HT1080 (cell line): ENCODE data around the gene SEC14L6. TPM values are rescaled to one million over a fixed set of nuclear protein-coding genes. Genes with fewer than 3 reads are reported as not detected.
"Not testable (repeated sequence)": the region's sequence is repeated elsewhere in the genome, so short reads cannot be mapped to it uniquely, and the experiment has no call there.

Experiments used
- DNase-seq: peaks from one replicate; pipeline ENCODE4 v3.0.0-alpha.2; 2015; ENCODE audit warnings: low read depth
- polyA plus RNA-seq, 2 experiments: library from polyadenylated mRNA; depleted of rRNA; stranded (reverse); fragments of >200 nt; gene quantifications; 2 replicates each; pipeline ENCODE4 v1.2.3, GENCODE V29; 2015
- total RNA-seq: library from RNA; depleted of rRNA; stranded (reverse); fragments of >200 nt; shearing (Covaris generic); gene quantifications from 2 replicates; pipeline ENCODE4 v1.2.3, GENCODE V29; 2014; rRNA removed

SEC14L6 gene
- total RNA-seq: not detected in 2 replicates
- not detected in 2 replicates for polyA plus RNA-seq (2015; cell fraction: cytosol; rRNA removed)
- not detected in 2 replicates for polyA plus RNA-seq (2015; cell fraction: nucleus; rRNA removed)

DNA sequence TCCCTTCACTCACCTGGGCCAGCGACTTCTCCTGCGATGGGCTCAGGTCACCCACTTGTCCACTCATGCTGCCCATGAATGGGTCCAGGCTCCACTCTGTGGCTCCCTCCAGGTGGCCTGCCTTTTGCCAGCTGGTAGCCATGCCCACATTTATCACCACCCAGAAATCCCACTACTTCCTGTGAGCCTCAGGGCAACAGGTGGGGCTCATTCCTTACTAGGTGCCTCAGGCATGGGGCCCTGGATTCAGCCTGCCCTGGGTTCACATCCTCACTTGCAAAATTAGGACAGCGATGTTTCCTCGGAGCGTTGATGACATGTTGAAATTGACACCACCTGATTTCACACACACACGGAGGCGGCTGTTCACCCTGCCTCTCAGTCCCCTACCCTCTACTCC lies at the start of gene SEC14L6:
Gene SEC14L6, minus strand, starts transcription at position 126 of the 400 bp plus-strand sequence. Its CDS starts 59 bp downstream, at position 67.
- no peak for DNase-seq

DNA sequence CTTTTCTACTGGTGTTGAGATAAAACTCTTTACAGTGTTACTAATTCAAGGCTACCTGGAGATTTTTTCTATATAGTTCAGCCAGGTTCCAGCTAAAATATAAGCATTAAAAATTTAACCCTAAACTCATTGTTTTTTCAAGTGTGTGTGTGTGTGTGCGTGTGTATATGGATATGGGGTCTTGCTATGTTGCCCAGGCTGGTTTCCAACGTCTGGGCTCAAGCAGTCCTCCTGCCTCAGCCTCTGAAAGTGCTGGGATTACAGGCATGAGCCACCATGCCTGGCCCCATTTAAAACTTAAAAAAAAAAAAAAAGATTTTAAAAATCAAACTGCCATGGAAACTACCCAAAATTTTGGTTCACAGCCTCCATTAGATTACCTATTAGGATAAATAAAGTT lies 49.7 kb upstream of the SEC14L6 start:
- DNase-seq: no peak

- not testable (repeated sequence) for DNase-seq
These were observed 45.8 kb upstream of the SEC14L6 start for GRCh38 chr22:30592360-30592713.

DNA sequence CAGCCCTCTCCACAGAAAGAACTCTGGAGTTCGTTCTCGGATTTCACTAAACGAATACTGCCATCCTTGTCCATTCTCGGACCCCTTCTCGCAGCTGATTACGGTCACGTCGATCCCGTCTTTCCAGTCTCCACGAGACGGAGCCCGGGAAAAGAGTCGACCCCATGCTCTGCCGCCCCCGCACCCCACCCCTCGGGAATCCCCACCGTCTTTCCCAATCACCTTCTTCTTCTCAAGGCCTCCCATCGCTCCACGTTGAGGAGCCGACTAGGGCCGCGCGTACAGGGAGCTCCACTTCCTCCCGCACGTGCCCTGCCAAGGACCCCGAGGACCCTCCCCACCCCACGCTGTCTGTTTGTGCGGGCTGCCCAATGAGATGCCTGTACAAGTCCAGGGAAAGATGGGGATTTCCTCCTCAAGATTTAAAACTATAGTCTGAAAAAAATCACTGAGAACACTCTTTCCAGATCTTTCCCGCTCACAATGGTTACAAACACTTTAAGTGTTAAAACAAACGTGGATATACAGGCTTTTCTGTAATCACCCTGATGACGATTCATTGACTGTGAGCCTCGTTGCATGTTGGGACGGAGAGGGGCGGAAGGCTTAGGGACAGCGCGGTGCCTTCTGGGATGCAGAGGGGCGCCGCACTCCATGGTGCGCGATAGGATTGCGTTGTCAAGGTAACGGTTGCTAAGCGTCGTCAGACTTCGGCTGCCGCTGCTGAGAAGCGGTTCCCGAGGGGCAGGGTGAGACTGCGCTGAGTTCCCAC lies 45.2 kb upstream of the SEC14L6 start, which contains the start of gene PES1:
Gene PES1, minus strand, starts transcription at position 323 of the 772 bp plus-strand sequence. Its CDS starts 77 bp downstream, at position 246.
- DNase-seq: peak; percentile 98

- no peak for DNase-seq
These were observed 44.6 kb upstream of the SEC14L6 start for GRCh38 chr22:30591191-30591587.

GRCh38 chr22:30586414-30586813 lies 39.9 kb upstream of the SEC14L6 start:
- DNase-seq: no peak

DNA sequence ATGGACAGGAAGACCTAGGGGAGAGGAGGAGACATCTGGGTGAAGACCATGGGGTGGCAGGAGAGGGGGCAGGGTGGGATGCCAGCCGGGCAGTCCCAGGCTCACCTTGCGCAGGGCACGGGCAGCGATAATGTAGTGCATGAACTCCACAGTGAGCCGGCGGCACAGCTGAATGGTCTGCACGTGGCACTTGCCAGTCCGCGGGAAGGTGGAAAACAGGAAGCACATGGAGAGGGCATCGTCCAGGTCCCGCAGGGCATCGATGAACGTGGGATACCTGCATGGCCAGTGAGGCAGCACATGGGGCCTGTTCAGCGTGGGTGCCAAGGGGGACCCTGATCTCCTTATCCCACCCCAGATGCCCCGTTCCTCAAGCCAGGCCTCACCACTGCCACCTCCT lies 37.9 kb upstream of the SEC14L6 start:
- DNase-seq: no peak

- no peak for DNase-seq
These were observed 36.4 kb upstream of the SEC14L6 start for GRCh38 chr22:30582788-30583545.

GRCh38 chr22:30582051-30582450 lies 35.5 kb upstream of the SEC14L6 start:
- DNase-seq: no peak

- DNase-seq: no peak
These were observed 34.4 kb upstream of the SEC14L6 start for GRCh38 chr22:30580896-30581295.

DNA sequence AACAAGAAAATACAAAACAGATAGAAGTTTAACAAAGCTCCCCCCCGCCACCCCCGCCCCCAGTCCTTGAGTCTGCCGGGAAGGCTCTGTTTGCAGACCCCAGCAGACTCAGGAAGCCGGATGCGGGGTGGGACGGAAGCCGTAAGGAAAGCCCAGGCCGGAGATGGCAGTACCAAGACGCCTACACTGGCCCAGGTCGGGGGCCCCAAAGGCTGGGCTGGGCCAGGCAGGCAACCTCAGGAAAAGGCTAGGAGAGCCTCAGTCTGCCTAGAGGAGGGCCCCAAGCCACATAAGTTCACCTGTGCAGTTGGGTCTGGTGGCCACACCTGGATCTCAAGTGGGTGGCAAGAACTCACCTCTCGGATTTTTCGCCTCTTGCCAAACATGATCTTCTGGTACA lies 31.9 kb upstream of the SEC14L6 start:
- DNase-seq: no peak

- DNase-seq: no peak
These were observed 29.3 kb upstream of the SEC14L6 start for GRCh38 chr22:30575859-30576258.

DNA sequence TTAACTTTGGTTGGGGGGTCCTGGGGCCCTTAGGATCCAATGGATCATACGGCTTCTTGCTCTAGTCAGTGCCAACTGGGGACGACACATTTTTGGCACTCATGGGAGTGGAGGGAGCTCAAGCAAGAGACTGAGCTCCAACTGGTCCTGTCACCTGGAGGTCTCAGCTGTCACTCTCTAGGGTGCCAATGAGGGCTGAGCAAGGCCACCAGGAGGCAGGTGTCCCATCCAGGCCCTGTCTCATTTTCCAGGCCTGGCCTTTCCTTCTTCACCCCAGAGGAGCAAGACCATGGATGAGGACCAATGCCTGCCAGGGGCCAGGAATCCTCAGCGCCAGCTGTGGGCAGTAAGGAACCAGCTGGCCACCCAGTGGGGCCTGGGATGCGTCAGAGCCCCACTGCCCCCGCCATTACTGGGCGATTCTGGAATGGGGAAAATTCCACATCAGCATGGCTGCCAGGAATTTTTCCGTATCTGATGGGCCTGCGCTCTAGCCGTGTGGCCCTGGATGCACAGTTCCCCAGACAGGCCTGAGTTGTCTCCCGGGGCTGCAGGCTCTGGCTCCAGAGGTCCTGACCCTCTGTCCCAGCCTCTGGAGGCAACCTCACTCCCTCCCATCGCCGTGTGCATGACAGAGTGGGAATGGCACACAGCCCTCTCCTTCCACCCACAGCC lies 28.6 kb upstream of the SEC14L6 start:
- DNase-seq: no peak

DNA sequence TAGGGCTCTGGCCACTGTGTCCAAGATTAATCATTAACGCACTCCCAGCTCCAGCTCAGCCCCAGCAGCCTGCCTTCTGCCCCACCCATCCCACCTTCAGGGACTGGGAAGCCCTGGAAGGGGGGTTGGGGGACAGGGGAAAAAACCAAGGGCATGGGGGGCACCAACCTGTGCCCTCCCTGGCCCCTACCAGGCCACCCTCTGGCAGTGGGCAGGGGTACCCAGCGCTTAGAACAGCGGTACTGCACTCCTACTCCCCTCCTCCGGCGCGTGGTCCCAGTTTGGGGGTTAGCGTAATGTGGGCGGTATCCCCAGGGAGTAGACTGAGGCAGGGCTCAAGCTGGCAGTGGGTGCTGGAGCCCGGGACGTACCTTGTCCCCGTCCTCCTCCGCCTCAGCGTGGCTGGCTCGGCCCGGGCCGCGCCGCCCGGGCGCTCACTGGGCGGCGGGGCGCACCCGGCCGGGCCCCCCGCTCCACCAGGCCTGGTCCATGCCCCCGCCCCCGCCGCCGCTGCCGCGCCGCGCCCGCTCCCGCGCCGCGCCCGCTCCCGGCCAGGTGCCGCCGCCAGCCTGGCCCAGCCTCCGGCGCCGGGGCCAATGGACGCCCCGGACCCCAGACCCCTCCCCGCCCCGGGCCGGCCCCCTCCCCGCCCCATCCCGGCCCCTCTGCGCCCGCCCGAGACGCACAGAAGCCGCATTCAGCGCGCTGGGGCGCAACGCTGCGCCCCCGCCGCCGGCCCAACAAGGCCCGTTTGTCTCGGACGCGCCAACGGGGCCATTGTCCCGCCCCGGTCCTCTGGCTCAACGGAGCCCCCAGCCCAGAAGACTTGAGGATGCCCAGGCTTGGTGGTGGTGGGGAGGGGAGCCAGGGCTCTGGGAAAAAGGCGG lies 27.8 kb upstream of the SEC14L6 start, which contains the start of gene GAL3ST1:
Gene GAL3ST1, minus strand, starts transcription at position 571 of the 887 bp plus-strand sequence. CDS start 17,273 bp downstream, outside the sequence.
- no peak for DNase-seq

- DNase-seq: no peak
These were observed 27.1 kb upstream of the SEC14L6 start for GRCh38 chr22:30573594-30574094.

DNA sequence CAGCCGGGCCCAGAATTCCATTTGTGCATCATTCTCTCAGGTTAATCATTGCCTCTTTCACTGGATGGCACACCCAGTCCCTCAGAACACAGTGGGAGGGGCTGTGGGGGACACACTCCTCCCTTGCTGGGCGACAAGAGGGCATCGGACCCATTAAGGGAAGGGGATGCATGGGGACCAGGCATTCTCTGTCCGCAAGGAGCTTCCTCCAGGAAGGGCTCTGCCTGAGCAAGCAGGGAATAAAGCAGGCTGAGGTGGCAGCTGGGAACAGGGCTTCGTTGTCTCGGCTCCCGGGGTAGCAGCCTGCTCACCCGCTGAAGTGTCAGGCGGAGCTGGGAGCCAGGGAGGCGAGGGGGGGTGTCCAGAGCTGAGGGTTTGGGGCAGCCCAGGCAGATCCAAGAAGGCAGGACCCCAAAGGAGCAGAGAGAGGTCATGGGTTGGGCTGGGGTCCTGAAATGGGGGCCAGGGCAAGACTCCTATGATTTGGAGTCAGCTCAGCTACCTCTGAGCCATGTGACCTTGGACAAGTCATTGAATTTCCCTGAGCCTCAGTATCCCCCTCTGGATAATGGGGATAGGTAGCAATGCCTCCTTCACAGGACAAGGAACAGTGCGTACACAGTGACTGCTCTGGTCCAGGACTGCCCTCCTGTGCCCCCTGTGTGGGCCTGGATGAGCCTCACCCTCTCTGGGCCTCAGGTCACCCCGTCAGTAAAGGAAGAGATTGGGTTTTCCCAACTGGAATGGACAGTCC lies 26.5 kb upstream of the SEC14L6 start:
- no peak for DNase-seq

- DNase-seq: no peak
These were observed 25.7 kb upstream of the SEC14L6 start for GRCh38 chr22:30572210-30572609.

GRCh38 chr22:30569674-30570202 lies 23.2 kb upstream of the SEC14L6 start:
- no peak for DNase-seq

DNA sequence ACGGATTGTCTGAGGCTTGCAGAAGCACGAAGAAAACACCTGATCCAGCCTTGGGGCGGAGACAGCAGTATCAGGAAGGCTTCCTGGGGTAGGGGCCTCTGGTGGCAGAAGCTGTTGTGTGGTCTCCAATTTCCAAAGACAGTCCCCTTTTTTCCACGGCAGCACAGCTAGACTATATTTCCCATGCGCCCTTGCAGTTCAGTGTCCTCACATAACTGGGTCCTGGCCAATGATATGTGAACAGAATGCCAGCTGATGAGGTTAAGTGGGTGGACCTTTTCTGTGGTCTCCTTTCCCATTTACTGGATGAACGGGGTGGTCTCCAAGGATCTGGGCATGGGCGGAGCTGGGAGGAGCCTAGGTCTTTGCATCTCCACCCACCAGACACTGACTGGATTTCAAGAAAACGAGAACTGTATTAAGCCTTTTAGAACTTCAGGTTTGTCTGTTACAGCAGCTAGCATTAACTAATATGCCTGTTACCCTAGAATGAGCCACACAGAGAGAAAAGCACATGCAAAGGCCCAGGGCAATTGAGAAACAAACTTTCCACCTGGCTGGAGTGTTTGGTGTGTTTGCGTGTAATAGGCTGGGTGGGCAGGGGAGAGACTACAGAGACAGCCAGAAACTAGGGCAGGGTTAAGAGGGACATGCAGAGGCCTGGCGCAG lies 21.7 kb upstream of the SEC14L6 start:
- DNase-seq: no peak
